Common myeloid progenitor, CD34-positive (primary cell): ENCODE measurements around the gene CA10.

ENCODE experiments used
- CTCF ChIA-PET: fragments of 350-600 bp; sonication (Branson Sonifier 250); formaldehyde crosslinking; loops from one replicate; lab custom pipeline; 2021; ENCODE audit warnings: antibody characterized with exemption; lab: Charles Lee
- POLR2A ChIA-PET: fragments of 350-600 bp; sonication (Branson Sonifier 250); formaldehyde crosslinking; loops from one replicate; lab custom pipeline; 2021; ENCODE audit warnings: antibody characterized with exemption; lab: Charles Lee
- DNase-seq, 3 donors: peaks; one replicate each; pipeline versions ENCODE4 v3.0.0 to v3.0.0-alpha.2; 2013
- H3K27ac ChIP-seq, 2 experiments: 1 replicate in 1 of 2; 2 replicates in 1 of 2; pipeline ENCODE4 v1.7.0; 2013; ENCODE audit warnings: inconsistent platforms in 2 of 2, low read length in 2 of 2, mild to moderate bottlenecking in 2 of 2, low read depth in 1 of 2, moderate library complexity in 1 of 2; ENCODE audit not compliant: severe bottlenecking in 2 of 2, insufficient read depth in 1 of 2, poor library complexity in 1 of 2
- H3K27me3 ChIP-seq, 5 experiments: replicated peaks in 2 of 5; 1 replicate in 3 of 5; 2 replicates in 2 of 5; pipeline versions ENCODE4 v1.6.1 to v1.7.0; 2013; ENCODE audit warnings: low read length in 4 of 5, mild to moderate bottlenecking in 2 of 5, moderate library complexity in 2 of 5, inconsistent platforms in 1 of 5; ENCODE audit not compliant: insufficient read depth in 5 of 5, control insufficient read depth in 4 of 5
- H3K36me3 ChIP-seq, 4 experiments: 1 replicate in 2 of 4; 2 replicates in 2 of 4; pipeline versions ENCODE4 v1.6.1 to v1.7.0; 2013; ENCODE audit warnings: low read length in 3 of 4, control low read depth in 1 of 4, mild to moderate bottlenecking in 1 of 4; ENCODE audit not compliant: control insufficient read depth in 4 of 4, insufficient read depth in 4 of 4
- H3K4me1 ChIP-seq, 4 experiments: 1 replicate in 3 of 4; 2 replicates in 1 of 4; pipeline versions ENCODE4 v1.6.1 to v1.7.1; 2013; ENCODE audit warnings: low read length in 3 of 4, mild to moderate bottlenecking in 3 of 4, control low read depth in 1 of 4, inconsistent platforms in 1 of 4, moderate library complexity in 1 of 4; ENCODE audit not compliant: control insufficient read depth in 4 of 4, insufficient read depth in 4 of 4; ENCODE audit errors: control extremely low read depth in 1 of 4
- H3K4me3 ChIP-seq, 7 experiments: 1 replicate in 4 of 7; 2 replicates in 3 of 7; pipeline versions ENCODE4 v1.5.1 to v1.7.0; 2013; ENCODE audit warnings: mild to moderate bottlenecking in 7 of 7, low read length in 6 of 7, moderate library complexity in 6 of 7, inconsistent platforms in 2 of 7, low read depth in 2 of 7, control low read depth in 1 of 7; ENCODE audit not compliant: insufficient read depth in 4 of 7, control insufficient read depth in 1 of 7; ENCODE audit errors: extremely low read depth in 1 of 7
- H3K9me3 ChIP-seq, 5 experiments: 1 replicate in 4 of 5; 2 replicates in 1 of 5; pipeline versions ENCODE4 v1.6.1 to v1.7.1; 2013; ENCODE audit warnings: low read length in 4 of 5, mild to moderate bottlenecking in 2 of 5, inconsistent platforms in 1 of 5, low read depth in 1 of 5, moderate library complexity in 1 of 5; ENCODE audit not compliant: control insufficient read depth in 4 of 5, insufficient read depth in 2 of 5; ENCODE audit errors: control extremely low read depth in 1 of 5
- WGBS: methylation state at CpG from one replicate; pipeline ENCODE4 v1.1.5; 2013; ENCODE audit not compliant: insufficient coverage; 5-methylcytosine and 5-hydroxymethylcytosine counted together

The CA10 gene

GRCh38 chr17:51805765-51806164 lies 352.7 kb downstream of the CA10 start:
- Histone ChIP-seq H3K4me3 (no peak overlapping the region), H3K9me3 (no peaks in the 10 kb centered on the region), H3K27ac (no peak overlapping the region), H3K36me3 (no peaks in the 10 kb centered on the region), H3K27me3 (no peaks in the 10 kb centered on the region), H3K4me1 (no peaks in the 10 kb centered on the region)
- ChIA-PET CTCF (no interaction called here), POLR2A (no interaction called here)
- WGBS, result 86% methylated on average over 1 of the region's 1 CpG
- DNase-seq, result no peak

GRCh38 chr17:51805185-51805584 lies 353.3 kb downstream of the CA10 start:
- Histone ChIP-seq H3K27ac (no peak overlapping the region), H3K4me3 (no peak overlapping the region), H3K36me3 (no peaks in the 10 kb centered on the region), H3K4me1 (no peaks in the 10 kb centered on the region), H3K9me3 (no peaks in the 10 kb centered on the region), H3K27me3 (no peaks in the 10 kb centered on the region)
- 50% methylated on average over 1 of the region's 2 CpGs for WGBS
- CTCF ChIA-PET, result no interaction called here
- no peak for DNase-seq
- POLR2A ChIA-PET, result no interaction called here

GRCh38 chr17:51803161-51803560 lies 355.4 kb downstream of the CA10 start:
- 69% methylated on average over 3 of the region's 4 CpGs for WGBS
- ChIA-PET CTCF (no interaction called here), POLR2A (no interaction called here)
- H3K4me1 ChIP-seq, result no peaks in the 10 kb centered on the region
- no peak for DNase-seq
- H3K27ac ChIP-seq, result no peak overlapping the region
- no peaks in the 10 kb centered on the region for H3K27me3 ChIP-seq
- H3K36me3 ChIP-seq, result no peaks in the 10 kb centered on the region
- no peak overlapping the region for H3K4me3 ChIP-seq
- H3K9me3 ChIP-seq, result no peaks in the 10 kb centered on the region

GRCh38 chr17:51802544-51802943 lies 356.0 kb downstream of the CA10 start:
- H3K4me1 ChIP-seq, result no peaks in the 10 kb centered on the region
- WGBS, result 100% methylated on average over 1 of the region's 1 CpG
- no peak for DNase-seq
- H3K27ac ChIP-seq, result no peak overlapping the region
- no peaks in the 10 kb centered on the region for H3K9me3 ChIP-seq
- H3K4me3 ChIP-seq, result no peak overlapping the region
- ChIA-PET POLR2A (no interaction called here), CTCF (no interaction called here)
- no peaks in the 10 kb centered on the region for H3K36me3 ChIP-seq
- no peaks in the 10 kb centered on the region for H3K27me3 ChIP-seq

- no peak overlapping the region for H3K27ac ChIP-seq
- ChIA-PET POLR2A (no interaction called here), CTCF (no interaction called here)
- H3K4me3 ChIP-seq, result no peak overlapping the region
- no peaks in the 10 kb centered on the region for H3K27me3 ChIP-seq
- DNase-seq, result no peak
- 88% methylated on average over 4 of the region's 4 CpGs for WGBS
- no peaks in the 10 kb centered on the region for H3K9me3 ChIP-seq
- no peaks in the 10 kb centered on the region for H3K4me1 ChIP-seq
- H3K36me3 ChIP-seq, result no peaks in the 10 kb centered on the region
Observed at GRCh38 chr17:51801626-51802025, 356.9 kb downstream of the CA10 start.

- ChIA-PET CTCF (no interaction called here), POLR2A (interaction anchor here (0.6 kb wide), 1 partner anchor 13 kb away, joined by 3 read pairs; no protein-coding TSS in a partner anchor)
- H3K4me3 ChIP-seq, result no peak overlapping the region
- H3K27ac ChIP-seq, result no peak overlapping the region
- WGBS, result 98% methylated on average over 4 of the region's 4 CpGs
- H3K9me3 ChIP-seq, result no peaks in the 10 kb centered on the region
- no peaks in the 10 kb centered on the region for H3K4me1 ChIP-seq
- no peaks in the 10 kb centered on the region for H3K36me3 ChIP-seq
- no peak for DNase-seq
- H3K27me3 ChIP-seq, result no peaks in the 10 kb centered on the region
Observed at GRCh38 chr17:51799981-51800380, 358.5 kb downstream of the CA10 start.

- H3K4me1 ChIP-seq, result no peaks in the 10 kb centered on the region
- POLR2A ChIA-PET, result no interaction called here
- no peaks in the 10 kb centered on the region for H3K27me3 ChIP-seq
- no peaks in the 10 kb centered on the region for H3K36me3 ChIP-seq
- H3K9me3 ChIP-seq, result no peaks in the 10 kb centered on the region
- H3K4me3 ChIP-seq, result no peak overlapping the region
- CTCF ChIA-PET, result no interaction called here
- DNase-seq, result no peak
- no peak overlapping the region for H3K27ac ChIP-seq
Observed at GRCh38 chr17:51799240-51799639, 359.3 kb downstream of the CA10 start.
